GM12892 (cell line): ENCODE data around the gene TBCD.
"Not testable (repeated sequence)": the region's sequence is repeated elsewhere in the genome, so short reads cannot be mapped to it uniquely, and the experiment has no call there.

Experiments used
- DNase-seq: peaks from one replicate; pipeline ENCODE4 v3.0.0; 2011; ENCODE audit not compliant: insufficient read length
- FAIRE-seq: peaks from 2 replicates; lab custom pipeline; 2011; peaks lifted over from hg19 to GRCh38; lab: Jason Lieb, UNC
- POLR2A ChIP-seq: IDR thresholded peaks from 2 replicates; pipeline ENCODE4 v1.6.1; 2011; ENCODE audit warnings: low read depth, low read length, control low read depth
- POLR2AphosphoS5 ChIP-seq: IDR thresholded peaks from 2 replicates; pipeline ENCODE4 v1.6.1; 2011; ENCODE audit warnings: low read depth, low read length, control low read depth
- TAF1 ChIP-seq: IDR thresholded peaks from 2 replicates; pipeline ENCODE4 v1.6.1; 2011; ENCODE audit warnings: low read depth, mild to moderate bottlenecking, control low read depth, low read length, borderline replicate concordance

The TBCD gene

GRCh38 chr17:82965371-82965770 is 213.5 kb downstream of the TBCD start:
- DNase-seq (no peak), FAIRE-seq (no peak)
- TF ChIP-seq POLR2A (no peak), TAF1 (no peak), POLR2AphosphoS5 (no peak)

GRCh38 chr17:82966415-82966814 is 214.6 kb downstream of the TBCD start:
- TF ChIP-seq POLR2A (no peak), POLR2AphosphoS5 (no peak), TAF1 (no peak)
- FAIRE-seq (no peak), DNase-seq (no peak)

- DNase-seq (no peak), FAIRE-seq (no peak)
- TF ChIP-seq TAF1: no peak
- TF ChIP-seq POLR2A: no peak
- no peak for TF ChIP-seq POLR2AphosphoS5
Measured at GRCh38 chr17:82967268-82968032, 215.6 kb downstream of the TBCD start.

- FAIRE-seq: peak; percentile 92
- not testable (repeated sequence) for DNase-seq
Measured at GRCh38 chr17:82968033-82968841, 216.4 kb downstream of the TBCD start.

- no peak for TF ChIP-seq POLR2AphosphoS5
- no peak for TF ChIP-seq POLR2A
- no peak for TF ChIP-seq TAF1
- DNase-seq: no peak
- FAIRE-seq: peak; percentile 33
Measured at GRCh38 chr17:82970067-82970466, 218.2 kb downstream of the TBCD start.

- TF ChIP-seq POLR2A (no peak), POLR2AphosphoS5 (no peak), TAF1 (no peak)
- FAIRE-seq: no peak
Measured at GRCh38 chr17:82970818-82971590, 219.1 kb downstream of the TBCD start.

GRCh38 chr17:82972836-82973372 is 221.0 kb downstream of the TBCD start:
- DNase-seq (no peak), FAIRE-seq (peak; percentile 5)
- no peak for TF ChIP-seq POLR2AphosphoS5
- no peak for TF ChIP-seq TAF1
- no peak for TF ChIP-seq POLR2A

More at GRCh38 chr17:82970818-82971590, 219.1 kb downstream of the TBCD start:
- DNase-seq: no peak

- FAIRE-seq: no peak
- TF ChIP-seq POLR2A (no peak), TAF1 (no peak), POLR2AphosphoS5 (no peak)
- DNase-seq: no peak
Measured at GRCh38 chr17:82973456-82974135, 221.7 kb downstream of the TBCD start.

GRCh38 chr17:82974136-82974952 is 222.5 kb downstream of the TBCD start:
- FAIRE-seq (no peak), DNase-seq (no peak)
- no peak for TF ChIP-seq TAF1
- TF ChIP-seq POLR2A: no peak
- no peak for TF ChIP-seq POLR2AphosphoS5

- TF ChIP-seq POLR2A: no peak
- TF ChIP-seq TAF1: no peak
- no peak for TF ChIP-seq POLR2AphosphoS5
- DNase-seq: no peak
- no peak for FAIRE-seq
Measured at GRCh38 chr17:82976982-82977488, 225.2 kb downstream of the TBCD start.
